Activated CD8-positive, alpha-beta memory T cell treated with anti-CD3 and anti-CD28 coated beads for 4 hours (primary cell): ENCODE data around the gene SRBD1.
A peak's percentile ranks its signal among the peaks of the same experiment; 100 is the strongest.

Experiments
- DNase-seq, 2 donors: peaks; one replicate each; pipeline ENCODE4 v3.0.0-alpha.2; 2020; ENCODE audit warnings: low read depth in 2 of 2

The SRBD1 gene

DNA sequence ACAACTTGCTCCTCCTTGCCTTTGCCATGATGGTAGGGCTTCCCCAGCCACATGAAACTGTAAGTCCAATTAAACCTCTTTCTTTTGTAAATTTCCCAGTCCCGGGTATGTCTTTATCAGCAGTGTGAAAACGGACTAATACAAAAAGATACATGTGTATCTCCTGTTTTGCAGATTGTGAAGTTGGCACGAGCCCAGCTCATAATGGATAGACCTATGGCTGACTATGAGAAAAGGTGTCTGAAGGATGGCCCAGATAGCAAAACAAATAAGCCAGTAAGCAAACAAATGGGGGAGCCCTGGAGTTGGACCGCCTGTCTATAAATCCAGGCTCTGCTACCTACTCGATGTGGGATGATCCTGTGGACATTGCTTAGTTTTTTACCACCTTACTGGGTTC lies 24.9 kb upstream of the SRBD1 start:
- no peak for DNase-seq

DNA sequence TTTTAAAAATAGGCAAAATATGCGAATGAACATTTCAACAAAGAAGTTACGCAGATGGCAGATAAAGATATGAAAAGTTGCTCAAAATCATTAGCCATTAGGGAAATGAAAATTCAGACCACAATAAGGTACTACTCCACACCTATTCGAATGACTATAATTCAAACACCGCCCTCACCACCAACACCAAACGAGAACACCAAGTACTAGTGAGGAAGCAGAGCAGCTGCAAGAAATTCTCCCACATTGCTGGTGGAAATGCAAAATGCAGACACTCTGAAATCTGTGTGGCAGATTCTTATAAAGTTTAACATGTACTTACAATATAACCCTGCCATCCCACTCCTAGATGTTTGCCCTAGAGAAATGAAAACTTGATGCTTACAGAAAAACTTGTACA lies 23.2 kb upstream of the SRBD1 start:
- no peak for DNase-seq

DNA sequence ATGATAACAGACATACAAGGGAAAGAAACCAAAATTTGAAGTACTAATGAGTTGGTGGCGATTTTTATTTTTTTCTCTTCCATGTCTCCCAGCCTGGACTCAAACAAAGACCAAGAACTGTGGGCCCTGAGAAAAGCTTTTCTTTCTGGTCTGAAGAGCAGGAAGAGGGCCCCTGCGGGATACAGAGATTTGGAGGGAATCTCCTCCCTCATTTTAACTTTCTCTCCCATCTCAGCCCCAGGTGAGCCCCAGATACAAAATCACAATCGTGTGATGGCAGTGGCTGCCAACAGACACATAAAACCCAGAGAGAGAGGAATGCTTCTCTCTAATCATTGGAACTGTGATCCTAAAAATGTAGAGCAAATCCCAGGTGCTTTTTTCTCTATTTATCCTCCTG lies 20.9 kb upstream of the SRBD1 start:
- DNase-seq: no peak

DNA sequence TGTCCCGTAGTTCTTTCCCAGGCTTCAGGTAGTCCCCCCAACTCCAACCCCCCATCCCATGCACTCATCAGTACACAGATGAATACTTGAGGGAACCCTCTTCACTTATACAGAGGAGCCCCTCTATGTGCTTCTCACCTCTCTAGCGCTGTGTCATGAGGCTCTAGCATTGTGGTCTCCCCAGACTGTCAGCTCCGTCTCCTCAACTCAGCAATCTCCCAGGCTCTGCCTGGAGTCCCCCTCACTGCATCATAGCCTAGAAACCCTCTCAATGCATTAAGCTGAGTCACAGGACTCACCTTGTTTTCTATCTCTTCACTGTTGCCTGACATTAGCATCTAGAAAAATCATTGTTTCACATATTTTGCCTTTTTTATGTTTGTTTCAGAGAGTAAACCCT lies 20.3 kb upstream of the SRBD1 start:
- DNase-seq: no peak

DNA sequence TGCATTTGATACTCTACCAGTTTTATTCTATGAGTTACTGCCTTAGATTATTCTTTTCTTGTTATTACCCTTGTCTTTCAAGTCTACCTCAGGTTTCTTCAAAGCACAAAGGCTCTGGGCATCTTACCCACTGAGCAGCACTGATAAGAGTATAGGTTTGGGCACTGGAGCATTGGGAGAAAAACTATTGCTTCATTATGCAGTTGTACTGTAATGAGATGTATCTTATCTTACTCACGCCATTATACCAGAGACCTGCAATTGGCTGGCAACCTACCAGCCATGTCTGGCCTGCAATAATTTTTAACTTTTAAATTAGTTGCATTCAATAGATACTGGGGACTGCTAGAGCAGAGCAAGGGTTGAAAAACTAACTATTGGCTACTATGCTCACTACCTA lies 18.9 kb upstream of the SRBD1 start:
- no peak for DNase-seq

DNA sequence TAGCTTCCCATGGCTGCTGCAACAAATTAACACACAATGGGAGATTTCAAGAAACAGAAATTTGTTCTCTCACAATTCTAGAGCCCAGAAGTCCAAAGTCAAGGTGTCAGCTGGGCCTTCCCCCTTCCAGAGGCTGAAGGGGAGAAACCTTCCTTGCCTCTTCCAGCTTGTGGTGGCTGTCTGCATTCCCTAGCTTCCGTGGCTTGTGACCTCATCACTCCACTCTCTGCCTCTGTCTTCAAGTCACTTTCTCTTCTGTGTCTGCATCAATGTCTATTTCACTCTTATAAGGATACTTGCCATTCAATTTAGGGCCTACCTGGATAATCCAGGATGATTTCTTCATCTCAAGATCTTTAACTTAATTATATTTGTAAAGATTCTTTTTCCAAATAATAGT lies 16.8 kb upstream of the SRBD1 start:
- no peak for DNase-seq

DNA sequence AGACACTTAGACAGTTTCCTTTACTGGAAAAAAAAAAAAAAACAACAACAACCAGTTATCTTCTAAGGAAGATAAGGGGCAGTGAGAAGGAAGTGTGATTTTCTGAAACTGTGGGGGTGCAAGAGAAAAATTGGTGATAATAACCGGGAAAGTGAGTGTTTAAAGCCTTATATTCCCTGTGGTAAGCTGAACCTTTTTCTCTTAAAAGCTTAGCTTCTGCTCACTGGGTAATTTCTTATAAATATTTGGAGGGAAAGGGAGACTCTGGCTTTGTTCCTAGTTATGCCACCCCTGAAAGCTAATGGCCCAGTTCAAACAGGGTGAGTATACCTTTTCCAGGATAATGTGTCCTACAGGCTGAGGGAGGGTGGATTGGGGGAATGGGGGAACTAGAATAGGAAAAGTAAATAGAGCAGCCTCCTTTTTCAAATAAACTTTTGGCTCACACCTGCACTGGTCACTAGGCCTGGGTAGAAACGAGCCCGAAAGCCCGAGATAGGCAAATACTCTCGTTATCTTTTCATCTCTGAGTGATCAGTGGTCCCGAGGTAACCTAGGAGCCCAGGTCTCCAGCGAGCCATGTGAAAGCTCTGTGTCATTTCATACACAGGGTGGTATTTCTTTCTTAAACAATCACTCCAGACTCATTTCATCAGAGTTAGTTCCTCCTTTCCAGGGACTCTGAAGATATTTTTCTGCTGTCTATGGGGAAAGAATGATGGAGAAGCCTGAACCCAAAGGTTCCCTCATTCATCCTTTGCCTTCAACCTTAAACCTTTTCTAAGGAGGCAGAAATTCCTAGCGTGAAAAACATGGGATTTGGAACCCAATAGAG lies 15.5 kb upstream of the SRBD1 start:
- no peak for DNase-seq

DNA sequence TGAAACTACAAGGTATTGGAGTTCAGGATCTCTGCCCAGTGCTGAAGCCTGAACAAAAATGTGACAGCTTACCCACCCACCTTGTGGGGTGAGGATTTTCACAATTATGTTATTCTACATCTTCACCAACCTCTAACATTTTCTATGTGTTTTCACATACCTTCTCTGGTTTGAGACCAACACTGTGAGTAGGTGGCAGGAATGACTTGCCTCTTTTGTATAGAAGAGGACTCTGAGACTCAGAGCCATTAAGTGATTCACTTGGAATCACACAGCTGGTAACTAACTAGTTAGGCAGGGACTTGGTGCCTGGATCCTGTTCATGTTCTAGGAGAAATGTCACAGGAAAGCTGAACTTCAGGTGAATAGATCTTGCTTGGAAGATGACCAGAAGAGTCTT lies 14.8 kb upstream of the SRBD1 start:
- DNase-seq: no peak

DNA sequence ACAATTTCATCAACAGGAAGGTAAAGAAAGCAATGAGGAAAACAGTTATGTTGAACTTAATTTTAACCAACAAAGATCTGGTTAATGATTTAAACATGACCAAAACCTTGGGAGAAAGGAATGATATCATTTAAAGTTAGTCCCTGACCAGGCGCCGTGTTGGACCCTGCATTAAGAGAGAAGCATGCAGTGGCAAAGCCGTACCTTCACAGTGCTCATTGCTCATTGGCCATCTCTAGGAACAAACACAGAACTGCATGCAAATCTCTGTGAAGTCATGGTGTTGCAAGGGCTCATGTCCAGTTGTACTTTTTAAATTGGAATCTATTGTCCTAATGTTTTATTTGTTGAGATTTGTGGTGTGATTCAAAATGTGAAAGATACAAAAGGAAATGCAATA lies 12.0 kb upstream of the SRBD1 start:
- DNase-seq: no peak

DNA sequence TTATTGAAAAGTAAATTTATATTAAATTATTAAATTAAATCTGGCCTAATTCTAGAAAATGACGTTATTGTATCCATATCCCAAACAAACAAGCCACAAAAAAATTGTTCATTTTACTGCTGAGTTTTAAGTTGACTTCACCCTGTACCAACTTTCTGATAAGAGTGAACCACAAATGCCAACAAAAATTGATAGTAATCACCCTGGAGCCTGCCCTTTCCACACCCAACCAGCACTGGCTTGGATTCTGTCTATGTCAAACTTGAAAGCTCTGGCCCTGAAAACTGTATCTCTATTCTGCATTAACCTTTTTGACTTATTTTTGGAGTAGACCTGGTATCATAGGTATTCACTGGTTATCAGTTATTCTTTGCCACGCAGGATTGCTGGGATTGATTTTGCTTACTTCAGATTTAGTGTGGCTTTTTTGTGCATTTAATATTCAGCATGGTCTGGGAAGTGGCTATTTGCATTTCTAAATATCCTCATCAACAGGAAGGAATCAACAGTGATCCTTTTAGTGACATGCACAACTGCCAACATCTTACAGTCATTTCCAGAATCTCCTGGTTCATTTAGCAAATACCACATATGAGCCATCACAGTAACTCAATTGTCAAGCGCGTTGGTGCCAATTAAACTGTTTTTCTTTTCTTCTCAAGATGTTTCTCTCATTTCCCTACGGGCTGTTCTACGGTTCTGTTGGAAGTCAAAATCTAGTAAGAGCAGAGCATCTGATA lies 11.4 kb upstream of the SRBD1 start:
- no peak for DNase-seq

DNA sequence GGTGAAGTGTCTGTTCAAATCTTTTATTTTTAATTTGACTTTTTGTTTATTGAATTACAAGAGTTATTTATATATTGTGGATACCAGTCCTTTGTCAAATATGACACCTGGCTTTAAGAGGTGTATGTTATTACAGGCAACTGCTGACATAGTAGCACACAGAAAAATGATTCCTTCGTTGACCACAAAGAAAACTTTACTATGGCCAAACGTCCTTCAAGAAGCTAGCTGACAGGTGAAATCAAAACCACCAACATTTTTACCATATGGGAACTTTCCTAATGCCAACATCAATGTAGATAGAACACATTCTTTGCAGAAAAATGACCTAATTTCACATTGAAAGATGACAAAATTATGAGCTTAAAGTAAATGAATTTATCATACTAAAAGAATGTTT lies 6.4 kb upstream of the SRBD1 start:
- no peak for DNase-seq

DNA sequence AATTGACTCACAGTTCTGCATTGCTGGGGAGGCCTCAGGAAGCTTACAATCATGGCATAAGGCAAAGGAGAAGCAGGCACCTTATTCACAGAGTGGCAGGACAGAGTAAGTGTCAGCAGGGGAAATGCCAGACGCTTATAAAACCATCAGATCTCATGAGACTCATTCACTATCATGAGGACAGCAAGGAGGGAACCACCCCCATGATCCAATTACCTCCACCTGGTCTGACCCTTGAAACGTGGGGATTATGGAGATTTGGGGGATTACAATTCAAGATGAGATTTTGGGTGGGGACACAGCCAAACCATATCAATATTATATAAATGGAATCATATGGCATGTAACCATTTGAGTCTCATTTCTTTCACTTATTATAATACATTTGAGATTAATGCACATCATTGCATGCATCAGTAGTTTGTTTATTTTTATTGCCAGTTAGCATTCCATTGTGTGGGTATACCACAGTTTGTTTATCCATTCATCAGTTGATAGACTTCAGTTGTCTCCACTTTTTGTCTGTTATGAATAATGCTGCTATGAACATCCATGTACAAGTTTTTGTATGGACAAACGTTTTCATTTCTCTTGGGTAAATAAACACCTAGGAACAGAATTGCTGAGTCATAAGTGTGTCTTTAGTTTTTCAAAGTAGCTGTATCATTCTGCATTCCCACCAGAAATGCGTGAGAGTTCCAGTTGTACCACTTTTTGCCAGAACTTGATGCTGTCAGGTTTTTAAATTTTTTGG lies 5.8 kb upstream of the SRBD1 start:
- DNase-seq: no peak

DNA sequence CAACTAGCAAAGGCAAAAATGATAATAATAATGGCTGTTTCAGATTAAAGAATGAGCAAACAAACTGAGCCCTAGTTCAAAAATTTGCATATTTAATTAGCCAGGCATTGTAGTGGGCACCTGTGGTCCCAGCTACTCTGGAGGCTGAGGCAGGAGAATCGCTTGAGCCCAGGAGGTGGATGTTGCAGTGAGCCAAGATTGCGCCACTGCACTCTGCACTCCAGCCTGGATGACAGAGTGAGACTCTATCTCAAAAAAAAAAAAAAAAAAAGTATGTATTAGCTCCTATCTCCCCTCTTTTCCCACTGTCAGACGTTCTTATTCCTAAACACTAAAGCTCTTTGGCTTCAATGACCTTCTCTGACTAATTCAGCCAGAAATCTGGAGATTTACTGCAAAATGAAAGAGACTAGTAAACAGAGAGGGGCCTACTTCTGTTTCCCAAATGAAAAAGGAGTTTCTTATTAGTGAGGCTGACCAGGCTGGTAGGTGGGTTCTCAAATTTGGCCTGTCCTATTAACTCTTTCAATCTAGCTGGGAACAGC lies 3.9 kb upstream of the SRBD1 start:
- no peak for DNase-seq

DNA sequence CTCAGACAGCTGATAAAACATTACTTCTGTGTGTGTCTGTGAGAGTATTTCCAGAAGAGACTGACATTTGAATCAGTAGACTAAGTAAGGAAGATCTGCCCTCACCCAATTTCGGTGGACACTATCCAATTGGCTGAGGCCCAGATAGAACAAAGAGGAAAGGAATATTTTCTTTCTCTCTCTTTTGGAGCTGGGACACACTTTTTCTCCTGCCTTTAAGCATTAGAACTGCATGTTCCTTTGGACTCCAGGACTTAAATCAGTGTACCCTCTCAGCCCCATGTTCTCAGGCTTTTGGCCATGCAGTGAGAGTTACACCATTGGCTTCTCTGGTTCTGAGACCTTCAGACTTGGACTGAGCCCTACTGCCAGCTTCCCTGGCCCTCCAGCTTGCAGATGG lies 3.3 kb upstream of the SRBD1 start:
- no peak for DNase-seq

DNA sequence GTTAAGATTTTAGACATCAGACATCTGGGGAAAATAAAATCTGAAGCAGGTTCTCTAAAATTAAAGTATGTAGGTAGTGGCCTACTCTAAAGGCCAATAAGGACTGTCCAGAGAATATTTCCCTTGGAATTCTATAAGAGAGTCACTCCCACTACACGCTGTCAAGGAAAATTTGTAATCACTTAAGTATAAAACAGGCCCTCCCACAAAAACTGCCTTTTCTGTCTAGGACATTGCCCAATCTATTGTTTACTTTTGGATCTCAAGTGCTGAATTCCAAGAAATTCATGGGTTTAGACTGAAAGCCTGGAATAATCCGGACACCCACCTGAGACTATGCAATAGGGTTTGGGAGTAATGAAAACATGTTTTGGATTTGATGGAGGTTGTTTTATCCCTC lies 1.7 kb upstream of the SRBD1 start:
- DNase-seq: no peak

DNA sequence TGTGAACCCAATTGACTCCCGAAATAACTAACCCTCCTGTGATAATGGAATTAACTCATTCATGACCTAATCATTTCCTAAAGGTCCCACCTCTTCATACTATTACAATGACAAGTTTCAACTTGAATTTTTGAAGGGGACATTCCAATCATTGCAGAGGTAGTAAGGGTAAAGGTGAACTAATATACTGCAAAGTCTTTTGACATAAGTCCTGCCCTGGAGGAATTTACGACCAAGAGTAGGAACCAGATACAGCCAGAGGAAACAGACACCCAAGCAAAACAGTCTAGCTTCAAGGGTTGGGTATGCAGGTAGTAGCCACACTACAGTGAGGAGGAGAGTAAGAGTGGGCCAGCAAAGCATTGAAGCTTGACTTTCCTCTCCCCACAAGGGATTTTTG lies 1.2 kb upstream of the SRBD1 start:
- DNase-seq: no peak

DNA sequence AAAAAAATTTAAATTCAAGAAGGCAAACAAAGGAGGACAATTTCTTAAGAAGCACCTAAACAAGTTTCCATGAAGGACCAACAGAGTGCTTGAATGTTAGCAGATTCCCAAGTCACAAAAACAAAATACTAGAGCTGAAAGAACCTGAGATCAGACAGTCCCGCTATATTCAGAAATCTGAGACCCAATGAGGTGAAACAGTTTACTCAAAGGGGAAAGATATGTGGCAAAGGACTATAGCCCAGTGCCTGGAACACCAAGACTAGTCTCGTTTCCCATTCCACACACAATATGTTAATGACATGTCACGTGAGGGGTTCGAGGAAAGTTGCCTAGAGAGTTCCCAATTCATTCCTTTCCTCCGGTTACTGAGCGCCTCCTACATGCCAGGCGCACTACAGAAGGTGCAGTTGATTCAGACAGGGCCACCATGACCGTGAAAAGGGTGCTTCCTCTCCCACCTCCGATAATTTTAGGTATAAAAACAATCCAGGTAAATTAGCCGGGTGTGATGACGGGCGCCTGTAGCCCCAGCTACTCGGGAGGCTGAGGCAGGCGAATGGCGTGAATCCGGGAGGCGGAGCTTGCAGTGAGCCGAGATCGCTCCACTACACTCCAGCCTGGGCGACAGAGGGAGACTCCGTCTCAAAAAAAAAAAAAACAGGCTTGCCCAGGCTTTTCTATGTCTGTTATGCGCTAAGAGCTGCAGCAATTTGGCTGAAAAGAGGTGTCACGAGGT lies 617 bp downstream of the SRBD1 start:
- peak in 1 of 2 donors; percentile 5 for DNase-seq

DNA sequence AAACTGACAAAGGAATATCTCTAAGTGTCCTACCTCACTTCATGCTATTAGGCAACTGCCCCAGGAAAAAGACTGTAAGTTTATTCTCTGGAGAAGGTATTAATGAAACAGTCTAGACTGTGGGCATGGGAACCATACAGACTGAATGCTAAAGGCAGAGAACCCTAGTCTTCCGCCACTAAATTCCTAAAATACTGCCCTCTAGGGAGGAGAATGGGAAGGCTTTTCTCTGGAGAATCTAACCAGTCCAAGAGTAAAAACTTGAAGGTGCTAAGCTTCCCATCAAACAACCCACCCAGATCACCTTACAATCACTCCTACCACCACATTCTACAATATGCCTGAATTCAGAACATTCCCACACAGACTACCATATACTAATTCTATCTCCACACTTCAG lies 3.4 kb downstream of the SRBD1 start:
- DNase-seq: no peak

DNA sequence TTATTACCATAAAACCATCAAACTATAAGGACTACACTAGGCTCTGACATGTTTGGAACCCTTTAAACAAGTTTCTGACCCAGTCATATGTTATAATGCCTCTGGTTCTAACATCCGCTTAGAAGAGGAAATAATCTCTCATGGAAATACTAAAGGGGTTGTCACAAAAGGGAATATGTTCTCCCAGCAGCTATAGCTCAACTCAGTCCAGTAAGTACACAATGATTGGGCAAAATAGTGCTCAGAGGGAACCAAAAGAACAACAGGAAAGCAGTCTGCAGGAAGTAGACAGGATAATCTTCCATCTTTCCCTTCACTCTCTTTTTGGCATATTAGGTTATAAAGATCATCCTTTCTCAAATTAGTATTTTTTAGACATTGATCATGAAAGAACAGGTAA lies 4.3 kb downstream of the SRBD1 start:
- DNase-seq: no peak

DNA sequence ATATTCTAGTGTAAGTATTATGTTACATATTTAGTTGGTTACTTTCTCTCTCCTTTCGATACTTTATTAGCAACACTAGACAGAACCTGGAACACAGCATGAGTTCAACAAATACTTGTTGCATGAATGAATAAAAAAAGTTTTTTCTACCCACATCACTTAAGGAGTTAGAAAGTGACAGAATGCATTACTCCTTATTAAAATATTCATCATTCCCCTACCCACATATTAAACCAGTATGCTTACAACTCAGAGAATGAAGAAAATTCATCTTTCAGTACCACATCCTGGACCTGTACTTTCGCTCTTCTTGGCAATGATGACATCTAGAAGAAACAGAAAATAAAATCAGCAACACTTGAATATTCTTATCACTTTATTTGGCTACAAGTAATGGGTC lies 6.0 kb downstream of the SRBD1 start:
- no peak for DNase-seq

DNA sequence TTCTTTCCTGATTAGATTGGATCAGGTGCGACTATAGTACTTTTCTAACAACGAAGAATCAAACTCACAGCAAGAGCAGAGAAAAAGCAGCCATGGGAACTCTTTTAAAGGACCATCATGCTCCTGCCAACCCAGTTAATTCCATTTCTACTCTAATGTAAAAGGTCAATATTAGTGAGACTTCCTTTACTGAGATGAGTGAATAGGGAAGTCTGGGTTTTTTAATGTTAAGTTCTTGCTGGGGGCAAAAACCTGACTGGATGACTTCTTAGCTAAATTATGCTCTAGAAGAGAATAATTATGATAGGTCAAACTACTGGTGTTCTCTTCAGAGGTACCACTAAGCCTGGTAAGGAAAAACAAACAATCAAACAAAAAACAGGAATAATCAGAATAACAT lies 8.4 kb downstream of the SRBD1 start:
- no peak for DNase-seq

DNA sequence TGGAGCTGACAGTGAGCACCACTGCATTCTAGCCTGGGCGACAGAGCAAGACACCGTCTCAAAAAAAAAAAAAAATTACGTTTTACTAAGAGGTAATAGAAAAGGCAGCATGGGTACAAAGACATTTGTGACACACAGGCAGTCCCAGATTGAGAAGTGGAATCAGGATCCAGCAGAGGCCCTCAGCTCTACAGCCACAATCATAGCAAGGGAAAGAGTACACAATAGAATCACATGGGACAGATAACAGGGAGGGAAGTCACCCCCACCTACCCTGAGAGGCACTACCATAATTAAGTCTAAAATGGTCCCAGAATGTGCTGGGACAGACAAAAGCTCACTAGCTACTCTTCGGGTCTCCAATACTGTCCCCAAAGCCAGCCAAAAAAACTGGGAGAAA lies 12.5 kb downstream of the SRBD1 start:
- DNase-seq: no peak
